ENCODE measurements around the gene OXNAD1.

Gene OXNAD1

GRCh38 chr3:16255726-16256125, 9.3 kb upstream of the OXNAD1 start:
- no peaks in the 10 kb centered on the region for H3K9me3 ChIP-seq (ENCODE audit: control insufficient read depth in 2 of 2, low read length in 2 of 2)
- H3K27ac ChIP-seq (ENCODE audit: low read length) = no peak overlapping the region
- no peaks in the 10 kb centered on the region for H3K27me3 ChIP-seq (ENCODE audit: control insufficient read depth in 1 of 2, insufficient read depth in 2 of 2, low read length in 2 of 2)
- H3K9ac ChIP-seq (ENCODE audit: low read length in 2 of 2) = no peak overlapping the region
- no peak overlapping the region for H3K4me3 ChIP-seq (ENCODE audit: low read length in 2 of 2)
- peaks cover 11 to 12% of the 10 kb centered on the region in 2 donors for H3K36me3 ChIP-seq (ENCODE audit: control insufficient read depth in 2 of 2, insufficient read depth in 2 of 2, low read length in 2 of 2)
- no peaks in the 10 kb centered on the region for H3K4me1 ChIP-seq (ENCODE audit: control insufficient read depth, insufficient read depth, low read length)

GRCh38 chr3:16257309-16257708, 7.7 kb upstream of the OXNAD1 start:
- Histone ChIP-seq H3K27me3 (ENCODE audit: control insufficient read depth in 1 of 2, insufficient read depth in 2 of 2, low read length in 2 of 2) (no peaks in the 10 kb centered on the region), H3K36me3 (ENCODE audit: control insufficient read depth in 2 of 2, insufficient read depth in 2 of 2, low read length in 2 of 2) (peaks cover 16 to 18% of the 10 kb centered on the region in 2 donors), H3K4me1 (ENCODE audit: control insufficient read depth, insufficient read depth, low read length) (no peaks in the 10 kb centered on the region), H3K27ac (ENCODE audit: low read length) (no peak overlapping the region), H3K4me3 (ENCODE audit: low read length in 2 of 2) (no peak overlapping the region), H3K9ac (ENCODE audit: low read length in 2 of 2) (no peak overlapping the region), H3K9me3 (ENCODE audit: control insufficient read depth in 2 of 2, low read length in 2 of 2) (no peaks in the 10 kb centered on the region)

GRCh38 chr3:16258177-16258576, 6.8 kb upstream of the OXNAD1 start:
- Histone ChIP-seq H3K36me3 (ENCODE audit: control insufficient read depth in 2 of 2, insufficient read depth in 2 of 2, low read length in 2 of 2) (peaks cover 16 to 18% of the 10 kb centered on the region in 2 donors), H3K9ac (ENCODE audit: low read length in 2 of 2) (no peak overlapping the region)

GRCh38 chr3:16258866-16259265, 6.1 kb upstream of the OXNAD1 start:
- Histone ChIP-seq H3K9ac (ENCODE audit: low read length in 2 of 2) (no peak overlapping the region), H3K4me3 (ENCODE audit: low read length in 2 of 2) (no peak overlapping the region), H3K27ac (ENCODE audit: low read length) (no peak overlapping the region), H3K9me3 (ENCODE audit: control insufficient read depth in 2 of 2, low read length in 2 of 2) (no peaks in the 10 kb centered on the region), H3K36me3 (ENCODE audit: control insufficient read depth in 2 of 2, insufficient read depth in 2 of 2, low read length in 2 of 2) (peaks cover 16 to 18% of the 10 kb centered on the region in 2 donors), H3K27me3 (ENCODE audit: control insufficient read depth in 1 of 2, insufficient read depth in 2 of 2, low read length in 2 of 2) (no peaks in the 10 kb centered on the region), H3K4me1 (ENCODE audit: control insufficient read depth, insufficient read depth, low read length) (no peaks in the 10 kb centered on the region)

More at GRCh38 chr3:16258177-16258576, 6.8 kb upstream of the OXNAD1 start:
- Histone ChIP-seq H3K4me3 (ENCODE audit: low read length in 2 of 2) (no peak overlapping the region), H3K9me3 (ENCODE audit: control insufficient read depth in 2 of 2, low read length in 2 of 2) (no peaks in the 10 kb centered on the region), H3K4me1 (ENCODE audit: control insufficient read depth, insufficient read depth, low read length) (no peaks in the 10 kb centered on the region), H3K27me3 (ENCODE audit: control insufficient read depth in 1 of 2, insufficient read depth in 2 of 2, low read length in 2 of 2) (no peaks in the 10 kb centered on the region), H3K27ac (ENCODE audit: low read length) (no peak overlapping the region)

- H3K4me1 ChIP-seq (ENCODE audit: control insufficient read depth, insufficient read depth, low read length) = no peaks in the 10 kb centered on the region
- no peak overlapping the region for H3K9ac ChIP-seq (ENCODE audit: low read length in 2 of 2)
- no peaks in the 10 kb centered on the region for H3K27me3 ChIP-seq (ENCODE audit: control insufficient read depth in 1 of 2, insufficient read depth in 2 of 2, low read length in 2 of 2)
- H3K9me3 ChIP-seq (ENCODE audit: control insufficient read depth in 2 of 2, low read length in 2 of 2) = no peaks in the 10 kb centered on the region
- no peak overlapping the region for H3K27ac ChIP-seq (ENCODE audit: low read length)
- H3K4me3 ChIP-seq (ENCODE audit: low read length in 2 of 2) = no peak overlapping the region
- peaks cover 16 to 18% of the 10 kb centered on the region in 2 donors for H3K36me3 ChIP-seq (ENCODE audit: control insufficient read depth in 2 of 2, insufficient read depth in 2 of 2, low read length in 2 of 2)
Measured at GRCh38 chr3:16260046-16260445, 5.0 kb upstream of the OXNAD1 start.

- no peak overlapping the region for H3K9ac ChIP-seq (ENCODE audit: low read length in 2 of 2)
- H3K27me3 ChIP-seq (ENCODE audit: control insufficient read depth in 1 of 2, insufficient read depth in 2 of 2, low read length in 2 of 2) = no peaks in the 10 kb centered on the region
- H3K27ac ChIP-seq (ENCODE audit: low read length) = no peak overlapping the region
Measured at GRCh38 chr3:16262174-16262573, 2.8 kb upstream of the OXNAD1 start.

GRCh38 chr3:16264174-16264707, 771 bp upstream of the OXNAD1 start:
- Histone ChIP-seq H3K27me3 (ENCODE audit: control insufficient read depth in 1 of 2, insufficient read depth in 2 of 2, low read length in 2 of 2) (no peaks in the 10 kb centered on the region), H3K27ac (ENCODE audit: low read length) (peak overlapping the region; percentile 89), H3K9me3 (ENCODE audit: control insufficient read depth in 2 of 2, low read length in 2 of 2) (no peaks in the 10 kb centered on the region), H3K4me3 (ENCODE audit: low read length in 2 of 2) (peak overlapping the region; percentile 84 to 98), H3K36me3 (ENCODE audit: control insufficient read depth in 2 of 2, insufficient read depth in 2 of 2, low read length in 2 of 2) (peaks cover 11% of the 10 kb centered on the region in 2 donors), H3K4me1 (ENCODE audit: control insufficient read depth, insufficient read depth, low read length) (peaks cover 12% of the 10 kb centered on the region), H3K9ac (ENCODE audit: low read length in 2 of 2) (peak overlapping the region; percentile 83 to 95)

More at GRCh38 chr3:16262174-16262573, 2.8 kb upstream of the OXNAD1 start:
- Histone ChIP-seq H3K9me3 (ENCODE audit: control insufficient read depth in 2 of 2, low read length in 2 of 2) (no peaks in the 10 kb centered on the region), H3K4me3 (ENCODE audit: low read length in 2 of 2) (no peak overlapping the region), H3K4me1 (ENCODE audit: control insufficient read depth, insufficient read depth, low read length) (peaks cover 12% of the 10 kb centered on the region), H3K36me3 (ENCODE audit: control insufficient read depth in 2 of 2, insufficient read depth in 2 of 2, low read length in 2 of 2) (peaks cover 14 to 16% of the 10 kb centered on the region in 2 donors)

GRCh38 chr3:16265455-16265786, 409 bp downstream of the OXNAD1 start:
- peaks cover 4 to 8% of the 10 kb centered on the region in 2 donors for H3K36me3 ChIP-seq (ENCODE audit: control insufficient read depth in 2 of 2, insufficient read depth in 2 of 2, low read length in 2 of 2)
- peaks cover 12% of the 10 kb centered on the region for H3K4me1 ChIP-seq (ENCODE audit: control insufficient read depth, insufficient read depth, low read length)
- H3K4me3 ChIP-seq (ENCODE audit: low read length in 2 of 2) = peak overlapping the region; percentile 96 to 98
- no peaks in the 10 kb centered on the region for H3K9me3 ChIP-seq (ENCODE audit: control insufficient read depth in 2 of 2, low read length in 2 of 2)
- peak overlapping the region; percentile 89 for H3K27ac ChIP-seq (ENCODE audit: low read length)
- no peaks in the 10 kb centered on the region for H3K27me3 ChIP-seq (ENCODE audit: control insufficient read depth in 1 of 2, insufficient read depth in 2 of 2, low read length in 2 of 2)
- peak overlapping the region; percentile 88 to 90 for H3K9ac ChIP-seq (ENCODE audit: low read length in 2 of 2)

- H3K9me3 ChIP-seq (ENCODE audit: control insufficient read depth in 2 of 2, low read length in 2 of 2) = no peaks in the 10 kb centered on the region
- H3K27me3 ChIP-seq (ENCODE audit: control insufficient read depth in 1 of 2, insufficient read depth in 2 of 2, low read length in 2 of 2) = no peaks in the 10 kb centered on the region
- H3K4me3 ChIP-seq (ENCODE audit: low read length in 2 of 2) = no peak overlapping the region
- peaks cover 12% of the 10 kb centered on the region for H3K4me1 ChIP-seq (ENCODE audit: control insufficient read depth, insufficient read depth, low read length)
- H3K9ac ChIP-seq (ENCODE audit: low read length in 2 of 2) = no peak overlapping the region
- no peak overlapping the region for H3K27ac ChIP-seq (ENCODE audit: low read length)
- H3K36me3 ChIP-seq (ENCODE audit: control insufficient read depth in 2 of 2, insufficient read depth in 2 of 2, low read length in 2 of 2) = peaks cover 7 to 8% of the 10 kb centered on the region in 2 donors
Measured at GRCh38 chr3:16266714-16267113, 1.7 kb downstream of the OXNAD1 start.

- Histone ChIP-seq H3K4me3 (ENCODE audit: low read length in 2 of 2) (no peak overlapping the region), H3K9me3 (ENCODE audit: control insufficient read depth in 2 of 2, low read length in 2 of 2) (no peaks in the 10 kb centered on the region), H3K36me3 (ENCODE audit: control insufficient read depth in 2 of 2, insufficient read depth in 2 of 2, low read length in 2 of 2) (peaks cover 6 to 8% of the 10 kb centered on the region in 2 donors), H3K9ac (ENCODE audit: low read length in 2 of 2) (no peak overlapping the region), H3K27me3 (ENCODE audit: control insufficient read depth in 1 of 2, insufficient read depth in 2 of 2, low read length in 2 of 2) (no peaks in the 10 kb centered on the region), H3K27ac (ENCODE audit: low read length) (no peak overlapping the region), H3K4me1 (ENCODE audit: control insufficient read depth, insufficient read depth, low read length) (peaks cover 10% of the 10 kb centered on the region)
Measured at GRCh38 chr3:16270855-16271254, 5.8 kb downstream of the OXNAD1 start.

- peaks cover 6 to 8% of the 10 kb centered on the region in 2 donors for H3K36me3 ChIP-seq (ENCODE audit: control insufficient read depth in 2 of 2, insufficient read depth in 2 of 2, low read length in 2 of 2)
- no peaks in the 10 kb centered on the region for H3K27me3 ChIP-seq (ENCODE audit: control insufficient read depth in 1 of 2, insufficient read depth in 2 of 2, low read length in 2 of 2)
- H3K9ac ChIP-seq (ENCODE audit: low read length in 2 of 2) = no peak overlapping the region
- no peak overlapping the region for H3K27ac ChIP-seq (ENCODE audit: low read length)
- H3K9me3 ChIP-seq (ENCODE audit: control insufficient read depth in 2 of 2, low read length in 2 of 2) = no peaks in the 10 kb centered on the region
- H3K4me3 ChIP-seq (ENCODE audit: low read length in 2 of 2) = no peak overlapping the region
- no peaks in the 10 kb centered on the region for H3K4me1 ChIP-seq (ENCODE audit: control insufficient read depth, insufficient read depth, low read length)
Measured at GRCh38 chr3:16272588-16272987, 7.6 kb downstream of the OXNAD1 start.
